Head of caudate nucleus (tissue), 42 donors: ENCODE measurements around the gene NOC2L.

Experiments
- DNase-seq, 42 donors: peaks; one replicate each; pipeline versions ENCODE4 v3.0.0 to v3.0.0-alpha.2; 2020 to 2021; ENCODE audit warnings: mixed read lengths in 7 of 42
- intact Hi-C: fragments of 100-400 bp; cut with DNase I; formaldehyde crosslinking; loops from one replicate; pipeline ENCODE4 v1.15.0; 2022

Gene NOC2L

DNA sequence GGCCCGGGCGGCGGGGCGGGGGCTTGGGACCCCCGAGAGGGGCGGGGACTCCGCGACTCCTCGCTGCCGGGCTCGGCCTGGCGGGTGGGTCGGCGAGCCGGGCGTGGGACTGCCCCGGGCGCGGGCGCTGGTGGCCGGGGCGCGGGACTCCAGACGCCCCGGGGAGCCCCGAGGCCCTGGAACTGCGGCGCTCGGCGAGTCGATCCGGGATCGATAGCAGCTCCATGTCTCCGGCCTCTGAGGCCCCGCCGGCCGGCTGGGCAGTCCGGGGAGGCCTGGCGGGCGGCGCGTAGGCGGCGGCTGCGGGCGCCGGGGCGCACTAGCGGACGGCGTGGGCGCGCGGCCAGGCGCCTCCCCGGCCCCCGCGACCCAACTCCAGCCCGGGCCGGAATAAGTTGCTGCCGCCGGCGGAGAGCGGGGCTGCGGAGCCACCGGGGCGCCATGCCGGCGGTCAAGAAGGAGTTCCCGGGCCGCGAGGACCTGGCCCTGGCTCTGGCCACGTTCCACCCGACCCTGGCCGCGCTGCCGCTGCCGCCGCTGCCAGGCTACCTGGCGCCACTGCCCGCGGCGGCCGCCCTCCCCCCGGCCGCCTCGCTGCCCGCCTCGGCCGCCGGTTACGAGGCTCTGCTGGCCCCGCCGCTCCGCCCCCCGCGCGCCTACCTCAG lies 34.9 kb downstream of the NOC2L start:
- DNase-seq: no peak
- intact Hi-C loops: no loop called here

DNA sequence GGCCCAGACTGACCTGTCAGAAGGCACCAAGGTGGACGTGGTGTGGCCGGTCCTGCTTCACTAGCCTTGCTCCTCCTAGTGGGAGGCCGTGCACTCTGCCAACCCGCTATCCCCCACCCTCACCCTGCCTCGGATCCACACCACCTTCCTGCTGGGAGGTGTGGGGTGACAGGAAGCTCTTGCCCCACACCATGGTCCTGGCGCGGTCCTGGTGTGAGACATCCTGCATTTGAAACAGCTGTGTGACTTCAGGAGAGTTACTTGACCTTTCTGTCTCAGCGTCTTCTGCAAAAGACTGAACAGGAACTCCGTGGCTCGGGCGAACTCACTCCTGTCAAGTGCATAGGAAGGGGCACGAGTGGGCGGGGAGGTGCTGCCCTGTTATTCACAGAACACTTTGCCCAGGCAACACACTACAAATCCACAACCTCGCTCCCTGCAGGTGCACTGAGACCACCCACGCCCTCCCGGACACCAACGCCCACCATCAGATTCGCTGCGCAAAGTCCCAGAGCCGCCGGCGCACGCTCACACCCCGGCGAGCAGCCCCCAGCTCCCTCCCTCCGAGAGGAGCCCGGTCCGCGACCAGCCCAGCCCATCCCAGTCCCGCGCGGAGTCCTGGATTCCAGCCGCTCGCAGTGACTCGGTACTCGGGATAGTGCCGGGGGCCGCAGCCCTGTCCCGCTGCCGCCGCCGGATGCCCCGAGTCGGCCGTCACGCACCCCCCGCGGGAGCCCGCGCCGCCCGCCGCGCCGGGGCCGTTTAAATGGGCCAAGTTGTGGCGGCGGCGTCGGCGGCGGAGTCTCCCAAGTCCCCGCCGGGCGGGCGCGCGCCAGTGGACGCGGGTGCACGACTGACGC lies 35.7 kb downstream of the NOC2L start, which contains the start of gene SAMD11:
Gene SAMD11, plus strand, starts transcription at position 793 of the 860 bp plus-strand sequence. CDS start 509 bp downstream, outside the sequence.
- DNase-seq: peak; percentile 32 to 92 (median 82)
- intact Hi-C loops: no loop called here

DNA sequence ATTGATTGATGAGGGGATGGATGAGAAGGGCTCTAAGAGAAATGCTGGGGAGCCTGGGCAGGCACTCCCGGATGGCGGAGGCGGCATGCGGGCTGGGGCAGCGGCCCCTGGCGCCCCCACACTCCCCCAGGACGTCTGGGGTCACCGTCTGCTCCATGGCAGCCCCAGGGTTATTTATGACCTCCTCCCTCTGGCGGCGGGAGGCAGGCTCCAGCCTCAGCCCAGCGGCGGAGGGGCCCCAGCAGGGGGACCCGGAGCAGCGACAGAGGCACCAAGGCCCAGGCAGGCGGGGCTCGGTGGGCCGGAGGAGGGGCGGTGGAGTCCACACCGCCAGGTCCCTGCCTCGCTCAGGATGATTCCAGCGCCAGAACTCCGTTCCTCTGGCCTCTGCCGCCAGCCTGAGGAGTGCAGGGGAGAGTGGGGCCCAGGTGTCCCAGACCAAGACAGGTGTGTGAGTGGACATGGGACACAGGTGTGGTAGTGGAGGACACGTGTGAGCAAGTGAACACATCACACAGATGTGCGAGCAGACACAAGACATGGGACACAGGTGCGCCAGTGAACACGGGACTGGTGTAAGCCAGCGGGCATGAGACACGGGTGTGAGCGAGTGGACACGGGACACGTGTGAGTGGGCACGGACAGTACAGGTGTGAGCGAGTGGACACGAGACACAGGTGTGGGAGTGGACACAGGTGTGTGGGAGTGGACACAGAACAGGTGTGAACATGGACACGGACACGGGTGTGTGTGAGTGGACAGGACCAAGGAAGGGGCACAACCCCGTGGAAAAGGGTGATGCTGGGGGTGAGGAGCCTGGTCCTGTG lies 37.8 kb downstream of the NOC2L start:
- intact Hi-C loops: no loop called here
- peak in 39 of 42 donors; percentile 38 to 86 (median 64) for DNase-seq

DNA sequence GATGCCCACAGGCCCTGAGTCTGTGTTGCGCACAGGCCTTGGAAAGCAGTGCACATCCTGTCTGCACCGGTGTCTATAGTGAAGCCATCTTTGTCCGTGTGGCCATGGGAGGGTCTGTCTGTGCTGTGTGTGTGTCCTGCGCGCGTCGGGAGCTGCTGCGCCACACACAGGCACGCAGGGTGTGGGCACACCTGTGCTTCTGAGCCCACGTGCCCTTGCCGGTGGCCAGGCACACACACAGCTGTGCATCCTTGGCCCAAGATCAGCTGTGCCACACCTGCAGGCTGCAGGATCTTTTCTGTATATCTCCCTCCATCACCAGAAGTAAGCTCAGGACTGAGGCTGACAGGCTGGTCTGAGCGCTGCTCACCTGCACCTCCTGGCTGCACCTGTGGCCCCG lies 38.5 kb downstream of the NOC2L start:
- no peak for DNase-seq
- intact Hi-C loops: no loop called here

DNA sequence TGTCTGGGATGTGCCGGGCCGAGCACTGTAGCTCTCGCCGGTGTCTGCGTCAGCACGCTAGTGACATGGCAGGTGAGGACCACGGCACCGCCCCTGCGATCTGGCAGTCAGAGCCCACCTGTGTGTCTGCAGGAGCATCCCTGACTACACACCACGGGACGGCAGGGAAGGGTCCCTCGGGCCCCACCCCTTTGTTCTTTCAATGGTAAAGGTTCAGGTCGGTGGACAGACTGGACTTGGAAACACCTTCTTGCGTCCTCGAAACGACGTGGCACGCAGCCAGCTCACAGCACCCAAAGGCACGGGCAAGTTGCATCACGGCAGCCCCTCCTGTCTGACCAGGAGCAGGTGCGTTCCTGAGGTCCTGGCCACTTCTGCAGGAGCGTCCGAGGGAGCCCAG lies 39.0 kb downstream of the NOC2L start:
- intact Hi-C loops: no loop called here

DNA sequence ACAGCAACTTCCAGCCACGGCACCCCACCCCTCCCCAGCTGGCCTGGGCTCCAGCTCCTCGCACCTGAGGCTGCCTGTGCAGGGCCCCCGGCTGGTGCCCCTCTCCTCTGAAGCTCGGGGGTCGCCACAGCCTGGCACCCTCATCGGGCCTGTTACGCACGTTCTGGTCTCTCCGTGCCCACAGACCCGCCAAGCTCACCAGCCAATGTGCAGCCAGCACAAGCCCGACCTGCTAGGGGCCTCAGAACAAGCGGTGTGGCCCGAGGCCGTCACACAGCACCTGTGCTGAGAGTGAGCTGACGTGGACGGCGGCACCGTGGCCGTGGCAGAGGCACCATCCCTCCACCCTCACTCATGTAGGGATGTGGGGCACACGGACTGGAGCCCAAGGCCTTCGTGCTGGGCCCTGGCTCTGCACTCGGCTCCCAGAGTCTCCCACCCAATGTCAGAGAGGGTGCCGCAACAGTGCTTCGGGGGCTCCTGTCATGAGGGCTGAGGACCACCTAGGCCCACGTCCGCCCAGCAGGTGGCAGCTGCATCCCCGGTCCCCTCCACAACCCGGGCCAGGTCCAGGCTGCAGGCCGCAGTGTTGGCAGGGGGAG lies 39.7 kb downstream of the NOC2L start:
- no peak for DNase-seq
- intact Hi-C loops: no loop called here

More for the DNA sequence above, 39.0 kb downstream of the NOC2L start:
- no peak for DNase-seq

DNA sequence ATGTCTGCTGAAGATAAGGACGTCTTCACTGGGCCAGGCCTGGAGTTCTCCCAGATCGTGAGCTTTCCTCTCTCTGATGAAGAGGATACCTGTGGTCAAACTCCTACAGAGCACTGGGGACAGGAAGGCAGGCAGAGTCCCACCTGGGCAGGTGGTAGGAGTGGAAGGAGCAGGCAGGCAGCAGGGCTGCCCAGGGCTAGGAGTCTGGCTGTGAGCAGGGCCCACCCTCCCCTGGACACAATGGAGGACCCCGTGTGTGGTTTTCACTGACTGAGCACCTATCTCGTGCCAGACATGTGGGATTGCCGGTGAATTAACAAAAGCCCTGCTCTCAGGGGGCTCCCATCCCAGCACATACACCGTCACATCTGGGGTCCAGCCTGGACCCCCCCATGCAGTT lies 40.2 kb downstream of the NOC2L start:
- no peak for DNase-seq
- intact Hi-C loops: no loop called here

DNA sequence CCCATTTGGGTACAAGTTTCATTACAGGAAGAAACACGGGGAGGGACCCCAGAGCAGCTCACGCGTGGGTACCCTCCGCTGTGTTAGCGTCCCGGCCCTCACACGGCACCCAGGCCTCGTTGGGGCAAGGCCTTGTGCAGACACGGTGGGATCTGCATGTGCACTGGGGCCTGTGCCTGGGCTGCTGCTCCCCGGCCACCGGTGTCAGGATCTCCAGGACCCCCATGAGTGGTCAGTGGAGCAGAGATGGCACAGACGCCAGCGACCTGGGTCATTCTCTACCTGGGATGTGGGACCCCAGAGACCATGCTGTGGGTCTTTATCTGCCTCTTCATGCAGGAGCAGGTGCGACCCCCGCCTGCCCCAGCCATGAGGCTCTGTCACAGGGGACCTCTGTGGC lies 40.7 kb downstream of the NOC2L start:
- DNase-seq: no peak
- intact Hi-C loops: no loop called here

DNA sequence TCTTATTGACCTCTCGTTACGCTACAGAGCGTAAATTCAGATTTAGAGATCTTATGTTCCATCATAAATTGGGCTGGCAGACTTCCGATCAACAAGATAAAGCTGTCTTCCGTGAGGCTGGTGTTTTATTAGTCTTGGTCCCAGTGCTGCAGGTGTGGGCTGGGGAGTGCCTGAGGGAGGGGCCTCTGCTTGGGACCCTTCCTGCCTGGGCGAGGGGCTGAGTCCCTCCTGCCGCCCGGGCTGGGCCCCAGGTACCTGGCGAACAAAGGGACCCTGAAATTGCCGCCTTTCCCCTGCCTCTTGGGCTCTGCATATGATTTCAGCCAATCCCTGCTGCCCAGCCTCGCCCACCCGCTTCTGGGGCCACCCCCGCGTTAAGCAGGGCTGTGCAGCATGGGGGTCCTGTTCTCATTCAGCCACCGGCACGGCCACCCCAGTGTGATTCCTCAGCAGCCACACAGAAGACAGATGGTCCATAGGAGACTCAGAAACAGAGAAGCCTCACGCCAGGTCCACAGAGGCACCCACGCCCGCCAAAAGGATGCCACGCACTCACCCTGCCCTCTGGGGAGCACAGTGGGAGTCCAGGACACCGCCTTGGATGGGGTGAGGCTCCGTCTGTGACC lies 41.5 kb downstream of the NOC2L start:
- no peak for DNase-seq
- intact Hi-C loops: no loop called here

DNA sequence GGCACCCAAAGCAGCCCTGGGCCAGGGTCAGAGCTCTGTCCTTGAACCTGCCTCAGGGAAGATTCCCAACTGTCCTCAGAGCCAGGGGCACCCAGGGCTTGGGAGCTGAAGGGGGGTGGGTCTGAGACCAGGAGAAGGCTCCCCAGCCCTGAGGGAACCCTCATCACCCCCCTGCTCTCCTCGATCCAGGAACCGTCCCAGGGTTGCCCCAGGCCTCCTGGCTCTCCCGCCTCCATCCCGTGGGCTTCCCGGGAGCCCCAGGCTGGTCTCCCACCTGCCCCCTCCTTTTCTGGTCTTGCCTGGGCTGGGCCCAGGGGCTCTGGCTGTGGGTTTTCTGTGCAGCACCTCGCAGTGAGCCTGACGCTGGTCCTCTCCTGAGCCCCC lies 42.0 kb downstream of the NOC2L start:
- intact Hi-C loops: no loop called here
- DNase-seq: no peak

DNA sequence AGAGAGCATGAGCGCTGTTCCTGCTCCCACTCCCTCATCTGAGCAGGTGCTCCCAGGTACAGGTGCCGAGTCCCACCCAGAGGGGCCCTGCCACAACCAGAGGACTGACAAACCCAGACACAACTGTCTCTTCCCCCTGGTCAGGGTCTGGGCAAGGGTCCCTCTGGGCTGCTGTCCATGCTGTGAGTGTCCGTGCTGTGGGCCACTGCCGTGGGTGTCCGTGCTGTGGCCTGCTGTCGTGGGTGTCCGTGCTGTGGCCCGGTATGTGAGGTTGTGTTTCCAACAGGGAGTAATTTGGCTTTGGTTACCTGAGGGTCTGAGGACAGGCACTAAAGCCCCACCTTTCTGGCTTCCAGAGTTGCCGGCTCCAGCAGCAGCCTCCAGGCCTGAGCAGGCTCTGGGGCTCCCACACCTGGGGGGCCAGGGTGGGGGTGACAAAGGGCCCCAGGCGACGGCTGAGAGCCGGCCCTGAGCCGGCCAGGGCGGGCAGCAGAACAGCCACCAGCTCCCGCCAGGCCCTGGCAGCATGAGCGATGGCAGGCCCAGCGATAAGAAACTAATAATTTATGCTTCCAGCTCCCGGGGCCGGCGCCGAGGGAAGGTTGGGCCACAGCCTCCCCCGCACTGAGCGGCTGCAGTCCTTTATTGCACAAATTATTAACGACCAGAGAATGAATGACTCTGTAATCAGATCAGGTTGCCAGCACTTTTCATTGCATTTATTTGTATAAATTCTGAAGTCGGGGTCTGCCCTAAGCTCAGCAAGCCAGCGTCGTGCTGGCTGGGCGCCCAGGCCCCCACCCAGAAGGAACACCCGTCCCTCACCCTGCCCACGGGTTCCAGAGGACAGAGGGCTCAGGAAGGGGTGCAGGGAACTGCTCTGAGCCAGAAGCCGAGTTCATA lies 42.6 kb downstream of the NOC2L start:
- intact Hi-C loops: no loop called here
- peak in 3 of 42 donors; percentile 1 to 4 (median 2) for DNase-seq

DNA sequence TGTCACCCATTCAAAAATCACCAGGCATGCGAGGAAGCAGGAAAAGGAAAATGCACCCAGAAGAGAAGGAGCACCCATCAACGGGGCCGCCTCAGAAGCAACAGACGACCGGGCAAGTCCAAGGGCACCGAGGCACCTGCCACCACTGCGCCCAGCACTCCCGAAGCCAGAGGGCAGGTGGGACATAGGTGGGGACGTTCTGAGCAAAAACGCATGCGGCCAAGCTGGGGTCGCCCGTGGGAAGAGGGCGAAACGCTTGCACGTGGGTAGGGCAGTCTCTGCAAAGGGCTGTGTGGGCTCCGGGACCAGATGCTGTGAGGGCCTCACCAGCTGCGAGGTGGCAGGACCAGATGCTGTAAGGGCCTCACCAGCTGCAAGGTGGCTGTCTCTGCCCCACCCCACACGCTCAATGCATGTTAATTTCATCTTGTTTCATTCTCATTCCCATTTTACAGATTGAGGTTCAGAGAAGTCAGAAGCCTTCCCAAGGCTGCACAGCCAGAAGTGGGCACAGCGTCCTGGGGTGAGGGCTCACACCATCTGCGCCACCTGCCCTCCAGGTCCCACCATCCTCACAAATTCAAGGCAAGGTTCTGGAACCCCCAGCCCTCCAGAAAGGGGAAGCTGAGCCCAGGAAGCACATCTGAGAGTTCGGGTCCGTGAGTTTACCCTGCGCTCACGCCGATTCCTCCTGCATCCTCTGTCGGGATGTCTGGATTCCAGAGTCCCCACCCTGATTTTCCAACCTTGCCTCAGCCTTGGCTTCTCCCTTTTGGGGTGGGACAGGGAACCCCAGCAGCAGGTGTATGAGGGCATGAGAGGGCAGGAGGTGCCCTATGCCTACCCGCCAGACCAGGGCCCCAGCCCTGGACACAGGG lies 43.5 kb downstream of the NOC2L start:
- intact Hi-C loops: no loop called here
- DNase-seq: peak in 3 of 42 donors; percentile 1 to 10 (median 2)

DNA sequence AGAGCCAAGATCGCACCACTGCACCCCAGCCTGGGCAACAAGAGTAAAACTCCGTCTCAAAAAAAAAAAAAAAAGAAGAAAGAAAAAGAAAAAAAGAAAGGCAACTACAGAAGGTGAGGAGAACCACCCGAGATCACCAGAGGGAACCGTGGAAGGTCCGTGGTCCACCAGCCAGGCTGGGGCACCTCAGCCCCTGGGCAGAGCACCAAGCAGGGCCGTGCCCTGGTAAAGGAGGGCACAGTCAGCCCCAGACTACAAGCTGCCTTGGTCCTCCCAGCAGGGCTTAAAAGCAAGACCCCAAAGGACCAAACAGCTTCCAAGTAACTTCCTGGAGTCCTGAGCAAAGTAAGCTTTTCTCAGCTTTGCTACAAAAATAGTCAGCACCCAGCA lies 44.2 kb downstream of the NOC2L start:
- DNase-seq: peak in 1 of 42 donors; percentile 7
- intact Hi-C loops: no loop called here

DNA sequence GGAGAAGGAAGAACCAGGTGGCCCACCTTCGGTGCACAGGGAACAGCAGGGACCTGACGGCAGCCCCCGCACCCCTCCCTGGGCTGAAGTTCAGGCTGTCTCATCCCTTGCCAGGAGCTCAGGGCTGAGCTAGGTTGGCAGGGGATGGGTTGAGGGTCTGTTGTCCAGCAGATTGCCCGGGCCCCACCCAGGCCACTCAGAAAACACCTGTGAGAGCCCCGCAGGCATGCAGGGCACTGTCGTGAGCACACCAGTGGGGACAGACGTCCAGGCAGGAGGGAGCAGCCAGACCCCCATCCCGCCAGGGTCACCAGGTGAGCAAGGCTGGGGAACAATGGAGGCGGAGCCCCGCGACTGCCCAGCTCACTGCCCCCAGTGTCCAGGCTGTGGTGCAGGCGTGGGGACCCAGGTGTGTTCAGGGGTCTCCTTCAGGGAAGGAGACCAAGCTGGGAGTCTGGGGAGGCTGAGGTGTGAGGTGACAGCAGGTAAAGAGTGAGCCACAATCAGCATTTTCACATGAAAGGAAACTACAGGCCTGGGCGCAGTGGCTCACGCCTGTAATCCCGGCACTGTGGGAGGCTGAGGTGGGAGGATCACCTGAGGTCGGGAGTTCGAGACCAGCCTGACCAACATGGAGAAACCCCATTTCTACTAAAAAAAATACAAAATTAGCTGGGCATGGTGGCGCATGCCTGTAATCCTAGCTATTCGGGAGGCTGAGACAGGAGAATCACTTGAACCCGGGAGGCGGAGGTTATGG lies 44.7 kb downstream of the NOC2L start:
- intact Hi-C loops: no loop called here

DNA sequence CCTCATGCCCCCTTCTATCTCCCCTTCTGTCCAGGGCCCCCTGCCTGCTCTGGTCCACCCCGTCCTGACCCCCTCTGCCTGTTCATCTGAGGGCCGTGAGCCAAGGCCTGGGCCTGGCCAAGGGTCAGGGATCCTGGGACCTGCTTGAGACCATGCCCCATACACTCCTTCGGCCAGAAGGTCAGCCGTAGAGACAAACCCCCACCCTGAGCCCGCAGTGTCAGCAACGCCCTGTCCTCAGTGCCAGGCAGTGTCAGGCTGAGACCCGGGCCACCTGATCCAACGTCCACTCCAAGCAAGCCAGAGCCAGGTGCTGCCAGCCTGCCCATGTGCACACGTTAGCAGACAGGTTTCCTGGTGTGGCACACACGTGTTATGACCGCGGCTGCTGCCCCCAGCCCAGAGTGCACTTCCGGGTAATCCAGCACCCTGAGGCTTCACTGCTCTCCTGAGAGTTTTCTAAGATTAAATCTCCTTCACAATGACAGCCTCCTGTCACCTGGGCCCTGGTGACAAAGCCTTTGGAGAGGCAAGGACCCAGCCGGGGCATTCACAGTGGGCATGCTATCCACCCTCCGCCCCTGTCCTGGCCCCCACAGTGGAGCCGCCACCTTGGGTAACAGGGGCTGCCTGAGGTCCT lies 45.4 kb downstream of the NOC2L start:
- DNase-seq: peak in 5 of 42 donors; percentile 1 to 26 (median 5)

More for the DNA sequence above, 44.7 kb downstream of the NOC2L start:
- peak in 3 of 42 donors; percentile 2 to 14 (median 3) for DNase-seq

More for the DNA sequence above, 45.4 kb downstream of the NOC2L start:
- intact Hi-C loops: no loop called here
